H1 (cell line): ENCODE measurements around the gene TBCD.

Source experiments
- CBX5 ChIP-seq: fragments of 300-800, 300-1000 bp; sonication (generic); IDR thresholded peaks from 2 replicates; pipeline ENCODE4 v1.7.1; 2016; ENCODE audit warnings: antibody characterized with exemption, low read length, low read depth
- CEBPB ChIP-seq: IDR thresholded peaks from 2 replicates; pipeline ENCODE4 v1.6.1; 2012; ENCODE audit warnings: low read depth, low read length
- EP300 ChIP-seq, 2 experiments: IDR thresholded peaks; 1 replicate in 1 of 2; 2 replicates in 1 of 2; pipeline ENCODE4 v1.6.1; 2011 to 2012; ENCODE audit warnings: low read depth in 2 of 2, low read length in 2 of 2, mild to moderate bottlenecking in 2 of 2, borderline replicate concordance in 1 of 2, inconsistent platforms in 1 of 2, moderate library complexity in 1 of 2
- POLR2A ChIP-seq, 2 experiments: IDR thresholded peaks; 1 replicate in 1 of 2; 2 replicates in 1 of 2; pipeline ENCODE4 v1.6.1; 2011; ENCODE audit warnings: low read depth in 2 of 2, low read length in 2 of 2, mild to moderate bottlenecking in 2 of 2; ENCODE audit errors: control extremely low read depth in 1 of 2
- POLR2AphosphoS5 ChIP-seq: IDR thresholded peaks from 2 replicates; pipeline ENCODE4 v1.6.1; 2011; ENCODE audit warnings: low read depth, low read length
- TBP ChIP-seq: IDR thresholded peaks from 2 replicates; pipeline ENCODE4 v1.6.1; 2011; ENCODE audit warnings: low read depth, low read length, improper control_type of control experiment
- TF ChIP-seq, protein P1 (sequence below): IDR thresholded peaks from 2 replicates; pipeline ENCODE4 v1.6.1; 2012; ENCODE audit warnings: low read length, inconsistent platforms
- TF ChIP-seq, protein P2 (sequence below), 3 experiments: IDR thresholded peaks; 1 replicate in 2 of 3; 2 replicates in 1 of 3; pipeline versions ENCODE4 v1.5.1 to v1.6.1; 2011; ENCODE audit warnings: low read length in 3 of 3, mild to moderate bottlenecking in 3 of 3, inconsistent platforms in 2 of 3, low read depth in 1 of 3, moderate library complexity in 1 of 3; ENCODE audit not compliant: insufficient read depth in 1 of 3; ENCODE audit errors: control extremely low read depth in 1 of 3
- TF ChIP-seq, protein P3 (sequence below): IDR thresholded peaks from 2 replicates; pipeline ENCODE4 v1.6.1; 2011; ENCODE audit warnings: low read length, improper control_type of control experiment
- TF ChIP-seq, protein P4 (sequence below): IDR thresholded peaks from 2 replicates; pipeline ENCODE4 v1.6.1; 2011; ENCODE audit warnings: low read depth, mild to moderate bottlenecking, low read length; ENCODE audit not compliant: insufficient read depth

DNA sequence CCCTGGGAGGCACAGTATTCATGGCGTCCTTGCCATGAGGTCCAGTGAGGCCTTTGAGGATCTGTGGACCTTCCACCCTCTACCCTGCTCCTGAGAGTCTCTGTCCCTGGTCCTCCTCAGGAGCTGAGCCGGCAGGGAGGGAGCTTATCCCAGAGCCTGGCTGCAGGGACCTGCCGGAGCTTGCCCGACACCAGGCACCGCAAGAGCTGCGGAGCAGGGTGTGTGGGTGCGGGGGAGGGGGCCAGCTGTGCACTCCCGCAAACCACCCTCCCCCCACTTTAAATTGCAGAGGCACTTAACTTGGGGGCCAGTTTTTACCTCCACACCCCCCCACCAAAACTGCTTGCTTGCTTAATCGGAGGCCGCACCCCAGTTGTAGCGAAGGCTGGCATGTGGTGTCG lies 88.6 kb downstream of the TBCD start:
- TF ChIP-seq, protein P1, sequence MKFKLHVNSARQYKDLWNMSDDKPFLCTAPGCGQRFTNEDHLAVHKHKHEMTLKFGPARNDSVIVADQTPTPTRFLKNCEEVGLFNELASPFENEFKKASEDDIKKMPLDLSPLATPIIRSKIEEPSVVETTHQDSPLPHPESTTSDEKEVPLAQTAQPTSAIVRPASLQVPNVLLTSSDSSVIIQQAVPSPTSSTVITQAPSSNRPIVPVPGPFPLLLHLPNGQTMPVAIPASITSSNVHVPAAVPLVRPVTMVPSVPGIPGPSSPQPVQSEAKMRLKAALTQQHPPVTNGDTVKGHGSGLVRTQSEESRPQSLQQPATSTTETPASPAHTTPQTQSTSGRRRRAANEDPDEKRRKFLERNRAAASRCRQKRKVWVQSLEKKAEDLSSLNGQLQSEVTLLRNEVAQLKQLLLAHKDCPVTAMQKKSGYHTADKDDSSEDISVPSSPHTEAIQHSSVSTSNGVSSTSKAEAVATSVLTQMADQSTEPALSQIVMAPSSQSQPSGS: no peak
- TF ChIP-seq, protein P2, sequence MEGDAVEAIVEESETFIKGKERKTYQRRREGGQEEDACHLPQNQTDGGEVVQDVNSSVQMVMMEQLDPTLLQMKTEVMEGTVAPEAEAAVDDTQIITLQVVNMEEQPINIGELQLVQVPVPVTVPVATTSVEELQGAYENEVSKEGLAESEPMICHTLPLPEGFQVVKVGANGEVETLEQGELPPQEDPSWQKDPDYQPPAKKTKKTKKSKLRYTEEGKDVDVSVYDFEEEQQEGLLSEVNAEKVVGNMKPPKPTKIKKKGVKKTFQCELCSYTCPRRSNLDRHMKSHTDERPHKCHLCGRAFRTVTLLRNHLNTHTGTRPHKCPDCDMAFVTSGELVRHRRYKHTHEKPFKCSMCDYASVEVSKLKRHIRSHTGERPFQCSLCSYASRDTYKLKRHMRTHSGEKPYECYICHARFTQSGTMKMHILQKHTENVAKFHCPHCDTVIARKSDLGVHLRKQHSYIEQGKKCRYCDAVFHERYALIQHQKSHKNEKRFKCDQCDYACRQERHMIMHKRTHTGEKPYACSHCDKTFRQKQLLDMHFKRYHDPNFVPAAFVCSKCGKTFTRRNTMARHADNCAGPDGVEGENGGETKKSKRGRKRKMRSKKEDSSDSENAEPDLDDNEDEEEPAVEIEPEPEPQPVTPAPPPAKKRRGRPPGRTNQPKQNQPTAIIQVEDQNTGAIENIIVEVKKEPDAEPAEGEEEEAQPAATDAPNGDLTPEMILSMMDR (IDR thresholded peaks at IDR 0.05; ENCODE audit: control extremely low read depth in 1 of 3, insufficient read depth in 1 of 3, low read depth in 1 of 3, low read length in 3 of 3): no peak
- no peak for TF ChIP-seq POLR2AphosphoS5
- TF ChIP-seq CEBPB: no peak
- TF ChIP-seq POLR2A (IDR thresholded peaks at IDR 0.05; ENCODE audit: control extremely low read depth in 1 of 2, low read depth in 2 of 2, low read length in 2 of 2): no peak
- TF ChIP-seq, protein P3, sequence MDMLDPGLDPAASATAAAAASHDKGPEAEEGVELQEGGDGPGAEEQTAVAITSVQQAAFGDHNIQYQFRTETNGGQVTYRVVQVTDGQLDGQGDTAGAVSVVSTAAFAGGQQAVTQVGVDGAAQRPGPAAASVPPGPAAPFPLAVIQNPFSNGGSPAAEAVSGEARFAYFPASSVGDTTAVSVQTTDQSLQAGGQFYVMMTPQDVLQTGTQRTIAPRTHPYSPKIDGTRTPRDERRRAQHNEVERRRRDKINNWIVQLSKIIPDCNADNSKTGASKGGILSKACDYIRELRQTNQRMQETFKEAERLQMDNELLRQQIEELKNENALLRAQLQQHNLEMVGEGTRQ: no peak
- no peak for TF ChIP-seq TBP
- TF ChIP-seq, protein P4, sequence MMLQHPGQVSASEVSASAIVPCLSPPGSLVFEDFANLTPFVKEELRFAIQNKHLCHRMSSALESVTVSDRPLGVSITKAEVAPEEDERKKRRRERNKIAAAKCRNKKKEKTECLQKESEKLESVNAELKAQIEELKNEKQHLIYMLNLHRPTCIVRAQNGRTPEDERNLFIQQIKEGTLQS: no peak
- TF ChIP-seq CBX5: no peak
- no peak for TF ChIP-seq EP300 (IDR thresholded peaks at IDR 0.05; ENCODE audit: borderline replicate concordance in 1 of 2, low read depth in 2 of 2, low read length in 2 of 2)
